HG02798 (cell line): Measurements from ENCODE around the gene CHKB.
"Not testable (repeated sequence)": the region's sequence is repeated elsewhere in the genome, so short reads cannot be mapped to it uniquely, and the experiment has no call there.

ENCODE experiments used
- ATAC-seq: cut with Tn5 transposase; IDR thresholded peaks from one replicate; pipeline ENCODE4 v1.9.1; 2021; ENCODE audit warnings: mild to moderate bottlenecking; ENCODE audit not compliant: unreplicated experiment, poor library complexity

The CHKB gene, protein sequence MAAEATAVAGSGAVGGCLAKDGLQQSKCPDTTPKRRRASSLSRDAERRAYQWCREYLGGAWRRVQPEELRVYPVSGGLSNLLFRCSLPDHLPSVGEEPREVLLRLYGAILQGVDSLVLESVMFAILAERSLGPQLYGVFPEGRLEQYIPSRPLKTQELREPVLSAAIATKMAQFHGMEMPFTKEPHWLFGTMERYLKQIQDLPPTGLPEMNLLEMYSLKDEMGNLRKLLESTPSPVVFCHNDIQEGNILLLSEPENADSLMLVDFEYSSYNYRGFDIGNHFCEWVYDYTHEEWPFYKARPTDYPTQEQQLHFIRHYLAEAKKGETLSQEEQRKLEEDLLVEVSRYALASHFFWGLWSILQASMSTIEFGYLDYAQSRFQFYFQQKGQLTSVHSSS

DNA sequence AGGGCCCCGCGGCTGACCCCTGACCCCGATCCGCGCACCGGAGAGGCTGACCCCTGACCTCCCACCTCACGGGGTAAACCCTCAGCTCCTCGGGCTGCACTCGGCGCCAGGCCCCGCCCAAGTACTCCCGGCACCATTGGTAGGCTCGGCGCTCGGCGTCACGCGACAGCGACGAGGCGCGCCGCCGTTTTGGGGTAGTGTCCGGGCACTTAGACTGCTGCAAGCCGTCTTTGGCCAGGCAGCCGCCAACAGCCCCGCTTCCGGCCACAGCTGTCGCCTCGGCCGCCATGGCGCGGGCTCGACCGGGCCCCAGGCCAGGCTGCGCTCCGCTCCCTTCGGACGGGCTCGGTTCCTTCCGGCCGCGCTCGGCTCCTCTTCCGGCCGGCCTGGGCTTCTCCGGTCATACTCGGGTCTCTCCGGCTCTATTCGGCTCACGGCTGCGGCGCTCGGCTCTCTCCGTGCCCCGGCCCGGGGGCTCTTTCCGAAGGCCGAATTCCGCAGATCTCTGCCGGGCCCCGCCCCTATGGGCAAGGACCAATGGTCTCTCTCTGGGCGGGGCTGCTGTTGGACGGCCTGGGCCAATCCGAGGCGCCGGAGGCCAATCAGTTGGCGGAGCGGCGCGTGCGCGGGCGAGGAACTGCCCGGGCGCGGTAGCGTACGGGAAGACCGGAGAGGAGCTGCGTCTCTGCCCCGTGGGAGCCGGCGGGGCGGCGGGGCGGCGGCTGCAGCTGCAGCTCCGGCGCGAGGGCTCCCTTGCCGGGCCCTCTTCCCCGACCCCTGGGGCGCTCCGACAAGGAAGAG is at the start of gene CHKB:
Gene CHKB, minus strand, starts transcription at position 357 of the 801 bp plus-strand sequence. Its CDS starts 68 bp downstream, at position 289.
- peak; percentile 94 for ATAC-seq

DNA sequence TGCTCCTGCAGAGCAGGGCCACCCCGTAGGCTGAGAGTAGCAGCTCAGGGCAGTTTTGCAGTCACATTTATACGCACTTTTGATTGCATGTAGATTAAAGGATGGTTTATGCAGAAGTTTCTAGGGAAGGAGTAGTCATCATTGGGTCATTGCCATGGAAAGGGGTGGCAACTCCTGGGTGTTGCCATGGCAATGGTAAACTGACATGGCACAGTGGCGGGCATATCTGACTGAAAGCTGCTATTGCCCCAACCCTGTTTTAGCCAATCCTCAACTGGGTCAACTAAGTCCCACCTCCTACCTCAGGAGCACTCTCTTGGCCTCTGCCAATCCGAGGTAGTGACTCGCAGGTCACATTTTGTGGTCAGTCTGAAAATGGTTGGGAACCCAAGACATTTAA is 47.7 kb upstream of the CHKB start:
- no peak for ATAC-seq

DNA sequence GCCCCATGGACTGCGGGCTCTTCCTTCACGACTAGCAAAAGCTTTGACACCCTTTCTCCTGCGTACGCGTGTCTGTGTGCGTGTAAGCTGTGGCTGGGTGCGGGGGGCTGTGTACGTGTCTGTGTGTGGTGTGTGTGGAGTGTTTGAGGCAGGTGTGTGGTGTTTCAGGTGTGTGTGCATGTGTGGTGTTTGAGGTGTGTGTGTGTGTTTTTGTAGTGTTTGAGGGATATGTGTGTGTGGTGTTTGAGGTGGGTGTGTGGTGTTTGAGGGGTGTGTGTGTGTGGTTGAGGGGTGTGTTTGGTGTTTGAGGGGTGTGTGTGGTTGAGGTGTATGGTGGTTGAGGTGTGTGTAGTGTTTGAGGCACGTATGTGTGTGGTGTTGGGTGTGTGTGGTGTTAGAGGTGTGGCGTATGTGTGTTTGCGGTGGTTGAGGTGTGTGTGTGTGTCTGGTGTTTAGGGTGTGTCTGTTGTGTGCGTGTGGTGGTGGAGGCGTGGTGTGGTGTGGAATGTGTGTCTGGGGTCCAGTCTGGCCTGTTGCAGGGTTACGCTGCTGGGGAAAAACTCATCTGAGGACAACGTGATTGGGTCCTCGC is 46.0 kb upstream of the CHKB start:
- no peak for ATAC-seq

DNA sequence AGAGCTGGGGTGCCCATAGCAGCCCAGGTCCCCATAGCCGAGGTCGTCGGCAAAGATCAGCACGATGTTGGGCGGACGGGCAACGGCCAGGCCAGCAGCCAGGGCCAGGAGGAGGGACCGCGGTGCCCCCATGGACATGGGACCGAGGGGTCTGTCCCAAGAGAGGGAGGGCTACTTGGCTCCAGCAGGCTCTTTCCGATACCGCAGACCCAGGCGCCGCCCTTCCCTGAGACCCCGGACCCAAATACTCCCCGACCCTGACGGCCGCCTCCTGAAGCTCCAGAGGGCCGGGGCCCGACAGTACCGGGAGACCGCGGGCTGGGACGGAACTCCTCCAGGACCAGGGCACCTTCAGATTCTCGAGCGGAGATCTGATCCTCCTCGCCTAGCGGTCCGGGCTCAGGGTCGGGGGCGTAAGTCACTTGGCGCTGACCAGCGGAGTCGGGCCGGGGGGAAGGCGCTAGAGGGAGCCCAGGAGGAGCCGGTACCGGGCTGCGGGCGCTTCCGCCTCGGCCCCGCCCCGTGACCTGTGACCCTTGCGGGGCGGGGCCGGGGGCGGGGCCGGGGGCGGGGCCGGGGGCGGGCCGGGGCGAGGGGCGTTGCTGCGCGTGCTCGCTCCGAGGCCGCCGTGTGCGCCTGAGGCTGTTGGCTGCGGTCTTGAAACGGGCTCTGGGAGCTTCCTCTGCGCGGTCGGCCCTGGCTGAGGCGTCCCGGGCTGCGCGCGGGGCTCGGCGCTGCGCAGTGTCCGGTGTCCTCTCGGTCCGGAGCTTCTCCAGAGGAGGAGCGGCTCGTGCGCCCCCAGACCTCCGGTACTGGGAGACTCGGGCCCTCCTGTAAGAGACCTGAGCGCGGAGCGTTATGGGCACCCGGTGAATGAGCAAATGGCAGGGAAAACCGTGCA is 45.2 kb upstream of the CHKB start, which contains the start of gene ARSA:
Gene ARSA, minus strand, starts transcription at position 511 of the 901 bp plus-strand sequence. Its CDS starts 373 bp downstream, at position 138.
- peak; percentile 86 for ATAC-seq

DNA sequence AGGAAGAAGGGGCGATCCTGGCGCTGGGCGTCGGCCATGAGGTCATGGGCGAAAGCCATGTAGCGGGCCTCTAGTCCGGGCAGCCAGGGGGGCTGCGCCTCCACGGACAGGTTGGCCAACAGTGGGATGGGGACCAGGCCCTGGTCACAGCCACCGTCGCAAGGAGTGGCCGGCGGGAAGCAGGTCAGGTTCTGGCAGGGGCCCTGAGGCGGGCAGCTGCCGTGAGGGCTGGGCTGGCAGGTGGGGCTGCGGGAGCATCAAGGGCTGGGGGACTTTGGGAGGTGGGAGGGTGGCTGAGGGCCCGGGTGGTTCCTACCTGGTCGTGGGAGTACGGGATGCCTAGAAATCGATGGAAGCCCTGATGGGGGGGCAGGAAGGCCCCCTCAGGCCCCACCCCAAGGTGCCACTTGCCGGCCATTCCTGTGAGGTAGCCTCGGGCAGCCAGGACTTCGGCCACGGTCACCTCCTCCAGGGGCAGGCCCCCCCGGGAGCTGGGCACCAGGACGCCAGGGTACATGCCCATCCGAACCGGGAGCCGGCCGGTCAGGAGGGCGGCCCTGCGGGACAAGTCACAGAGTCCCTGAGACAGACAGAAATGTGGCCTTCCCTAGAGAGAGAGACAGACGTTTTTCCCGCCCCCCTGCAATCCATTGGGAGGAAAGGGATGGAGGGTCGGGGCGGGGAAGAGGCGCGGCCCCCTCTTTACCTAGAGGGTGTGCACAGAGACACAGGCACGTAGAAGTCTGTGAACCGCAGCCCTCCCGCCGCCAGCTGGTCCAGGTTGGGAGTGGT is 44.4 kb upstream of the CHKB start:
- no peak for ATAC-seq

DNA sequence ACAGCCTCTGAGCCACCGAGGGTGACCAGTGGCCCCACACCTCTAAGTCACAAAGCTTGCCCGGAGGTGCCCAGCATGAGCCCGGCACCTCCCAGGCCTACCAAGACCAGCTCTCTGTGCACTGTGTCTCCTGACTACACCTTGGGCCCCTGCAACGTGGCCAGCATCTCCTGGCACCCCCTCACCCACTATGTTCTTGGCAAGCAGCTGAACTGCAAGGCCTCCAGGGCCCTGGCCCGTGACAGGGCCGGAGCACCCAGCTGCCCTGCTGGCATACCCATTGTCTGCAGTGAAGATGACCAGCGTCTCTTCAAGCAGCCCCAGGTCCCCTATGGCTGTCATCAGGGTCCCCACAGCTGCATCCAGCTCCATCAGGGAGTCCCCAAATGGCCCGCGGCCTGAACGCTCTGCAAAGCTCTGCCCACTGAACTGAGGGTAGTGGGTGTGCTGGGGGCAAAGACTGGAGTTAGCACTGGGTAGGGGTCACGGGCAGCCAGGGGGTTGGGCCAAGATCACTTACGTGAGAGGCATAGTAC is 43.7 kb upstream of the CHKB start:
- ATAC-seq, result no peak

DNA sequence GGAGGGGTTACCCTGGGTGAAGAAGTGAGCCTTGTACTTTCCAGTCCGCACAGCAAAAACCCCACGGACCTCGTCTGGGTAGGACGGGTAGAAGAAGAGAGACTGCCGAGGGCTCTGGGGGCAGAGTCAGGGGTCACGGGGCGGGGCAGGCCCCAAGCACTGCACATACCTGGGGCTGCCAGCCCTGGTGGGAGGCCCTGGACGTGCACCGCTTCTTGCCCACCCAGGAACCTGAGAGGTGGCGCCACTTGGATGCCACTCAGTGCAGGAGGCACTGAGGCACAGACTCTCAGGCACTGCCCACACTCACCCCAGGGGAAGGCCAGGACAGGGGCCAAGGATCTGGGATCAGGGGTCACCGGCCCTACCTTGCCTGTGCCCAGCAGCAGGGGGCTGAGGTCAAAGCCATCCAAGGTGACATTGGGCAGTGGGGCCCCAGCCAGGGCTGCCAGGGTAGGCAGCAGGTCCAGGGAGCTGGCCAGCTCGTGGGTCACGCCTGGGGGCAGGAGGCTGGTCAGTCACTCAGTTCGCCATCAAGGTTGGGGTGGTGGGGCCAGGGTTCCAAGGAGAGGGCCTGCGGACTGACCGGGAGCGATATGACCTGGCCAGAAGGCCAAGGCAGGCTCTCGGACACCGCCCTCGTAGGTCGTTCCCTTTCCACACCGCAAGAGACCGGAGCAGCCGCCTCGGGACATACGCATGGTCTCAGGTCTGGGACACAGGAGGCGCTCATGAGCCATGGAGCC is 43.1 kb upstream of the CHKB start:
- no peak for ATAC-seq

DNA sequence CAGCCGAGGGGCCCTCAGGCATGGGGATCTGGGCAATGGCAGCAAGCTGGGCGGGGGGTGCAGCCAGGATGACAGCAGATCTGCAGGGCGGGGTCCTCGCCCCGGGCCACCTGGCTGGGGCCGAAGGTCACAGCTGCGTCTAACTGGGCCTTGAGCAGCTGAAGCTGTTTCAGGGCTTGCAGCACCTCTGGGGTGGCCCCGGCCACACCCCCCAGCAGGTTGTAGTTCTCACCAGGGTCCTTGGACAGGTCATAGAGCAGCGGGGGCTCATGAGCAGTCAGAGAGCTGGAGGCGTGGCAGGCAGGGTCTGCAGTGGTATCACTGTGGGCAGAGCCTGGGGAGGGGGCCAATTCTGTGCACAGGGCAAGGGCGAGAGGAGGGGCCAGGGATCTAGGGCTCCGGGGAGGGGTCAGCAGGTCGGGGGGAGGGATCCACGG is 42.5 kb upstream of the CHKB start:
- ATAC-seq, result no peak

DNA sequence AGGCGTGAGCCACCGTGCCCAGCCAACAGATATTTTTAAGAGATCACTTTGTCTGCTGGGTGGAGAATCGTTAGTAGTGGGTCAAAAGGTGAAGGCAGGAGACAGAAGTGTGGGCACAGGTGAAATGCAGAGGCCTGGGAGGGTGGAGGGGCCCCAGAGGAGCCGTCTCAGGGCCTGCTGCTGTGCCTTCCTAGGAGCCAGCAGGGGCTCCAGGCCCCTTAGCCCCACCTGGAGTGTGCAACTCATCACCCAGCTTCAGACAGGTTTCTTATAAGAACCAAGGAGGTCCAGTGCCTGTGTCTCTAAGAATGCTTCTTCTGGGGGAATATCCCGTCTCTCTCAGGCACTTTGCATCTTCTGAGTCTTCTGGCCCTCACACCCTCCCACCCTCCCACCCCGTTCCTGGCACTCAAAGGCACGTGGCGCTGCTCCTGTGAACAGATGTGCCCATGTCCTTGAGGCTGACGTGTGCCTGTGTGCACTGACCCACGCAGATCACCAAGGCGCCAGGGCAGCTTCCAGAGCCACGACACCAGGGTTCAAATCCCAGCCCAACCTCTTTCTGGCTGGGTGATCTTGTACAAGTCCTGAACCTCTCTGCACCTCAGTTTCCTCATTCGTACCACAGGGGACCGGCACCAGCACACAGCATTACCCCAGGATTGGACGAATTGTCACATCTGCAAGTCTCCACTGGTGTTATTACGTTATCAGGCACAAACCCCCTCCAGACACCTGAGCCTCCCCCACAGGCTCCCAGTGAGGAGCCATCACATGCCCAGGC is 41.9 kb upstream of the CHKB start:
- ATAC-seq, result no peak

DNA sequence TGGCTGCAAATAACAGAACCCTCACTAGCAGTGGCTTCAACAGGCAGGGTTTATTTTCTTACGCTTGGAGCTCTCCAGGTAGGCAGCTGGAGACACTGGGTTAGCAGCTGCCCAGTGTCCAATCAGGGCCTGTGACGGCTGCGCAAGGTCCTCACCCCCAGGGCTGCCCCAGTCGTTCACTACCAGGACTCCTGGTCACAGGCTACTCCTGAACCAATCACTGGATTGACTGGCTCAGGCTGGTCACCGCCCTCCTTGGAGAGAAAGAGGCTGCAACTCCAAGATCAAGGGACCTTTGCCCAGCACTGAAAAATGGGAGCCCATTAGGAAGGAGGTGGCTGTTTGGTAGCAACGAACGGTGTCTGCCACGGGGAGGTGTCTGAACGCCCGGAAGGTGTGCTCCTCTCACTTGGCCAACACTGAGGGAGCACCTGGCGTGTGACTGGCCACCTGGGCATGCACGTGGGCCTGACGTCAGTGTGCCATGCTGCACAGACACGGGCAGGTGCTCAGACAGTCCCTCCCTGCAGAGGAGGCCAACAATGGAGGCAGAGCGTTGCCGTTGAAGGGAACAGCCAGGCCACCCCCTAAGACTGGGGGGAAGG is 40.2 kb upstream of the CHKB start:
- ATAC-seq, result no peak

DNA sequence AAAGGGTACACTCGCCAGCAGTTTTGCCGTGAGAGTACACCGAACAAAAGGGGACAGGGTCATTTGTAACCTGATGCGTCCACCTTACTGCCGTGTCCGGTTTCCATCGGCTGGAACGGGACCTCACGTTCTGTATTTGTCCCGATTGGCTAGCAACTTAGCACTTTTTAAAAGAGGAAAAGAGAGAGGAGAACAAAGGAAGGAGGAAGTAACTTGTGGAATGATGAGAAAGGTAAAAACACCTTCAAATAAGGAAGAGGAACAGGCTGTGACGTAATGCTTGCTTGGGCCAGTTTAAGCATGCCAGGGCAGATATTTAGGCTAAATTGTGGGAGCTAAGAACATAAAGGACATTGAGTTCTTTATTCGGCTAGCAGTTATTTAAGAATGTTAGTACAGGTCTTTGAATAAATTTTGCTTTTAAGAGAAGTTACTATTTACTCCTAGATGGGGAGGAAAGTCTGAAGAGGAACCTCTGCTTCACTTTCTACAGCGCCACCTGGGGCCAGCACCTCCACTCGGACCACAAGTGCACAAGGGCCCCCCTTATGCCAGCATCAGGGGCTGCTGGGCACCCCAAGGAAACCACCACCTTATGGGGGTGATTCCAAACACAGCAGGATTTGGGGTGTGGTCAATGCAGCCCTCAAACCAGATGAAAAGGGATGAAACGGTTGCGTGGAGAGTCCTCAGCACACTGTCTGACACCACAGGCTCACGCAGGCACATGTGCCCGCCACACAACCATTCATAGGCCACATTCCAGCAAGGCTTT is 39.5 kb upstream of the CHKB start:
- no peak for ATAC-seq

DNA sequence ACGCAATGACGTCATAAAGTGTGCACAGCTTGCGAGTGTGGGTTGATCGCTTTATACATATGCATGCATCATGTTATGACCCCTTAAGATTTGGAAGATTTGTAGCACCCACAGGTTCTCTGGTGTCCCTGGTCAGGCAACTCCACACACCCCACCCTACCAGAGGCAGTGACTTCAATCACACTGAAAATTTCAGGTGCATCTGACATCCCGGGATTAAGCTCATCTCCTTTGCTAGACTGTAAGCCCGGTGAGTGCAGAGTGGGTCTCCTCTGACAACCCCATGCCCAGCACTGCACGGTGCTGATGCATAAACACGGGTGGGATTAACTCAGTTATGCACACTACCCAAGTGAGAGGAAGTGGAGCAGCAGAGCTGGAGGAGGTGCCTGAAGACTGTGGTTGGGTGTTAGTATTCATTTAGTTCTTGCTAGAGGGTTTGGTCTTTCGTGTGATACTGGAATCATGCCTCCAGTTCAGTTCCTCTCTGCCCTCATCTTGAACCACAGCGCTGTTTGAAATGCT is 38.8 kb upstream of the CHKB start:
- no peak for ATAC-seq

DNA sequence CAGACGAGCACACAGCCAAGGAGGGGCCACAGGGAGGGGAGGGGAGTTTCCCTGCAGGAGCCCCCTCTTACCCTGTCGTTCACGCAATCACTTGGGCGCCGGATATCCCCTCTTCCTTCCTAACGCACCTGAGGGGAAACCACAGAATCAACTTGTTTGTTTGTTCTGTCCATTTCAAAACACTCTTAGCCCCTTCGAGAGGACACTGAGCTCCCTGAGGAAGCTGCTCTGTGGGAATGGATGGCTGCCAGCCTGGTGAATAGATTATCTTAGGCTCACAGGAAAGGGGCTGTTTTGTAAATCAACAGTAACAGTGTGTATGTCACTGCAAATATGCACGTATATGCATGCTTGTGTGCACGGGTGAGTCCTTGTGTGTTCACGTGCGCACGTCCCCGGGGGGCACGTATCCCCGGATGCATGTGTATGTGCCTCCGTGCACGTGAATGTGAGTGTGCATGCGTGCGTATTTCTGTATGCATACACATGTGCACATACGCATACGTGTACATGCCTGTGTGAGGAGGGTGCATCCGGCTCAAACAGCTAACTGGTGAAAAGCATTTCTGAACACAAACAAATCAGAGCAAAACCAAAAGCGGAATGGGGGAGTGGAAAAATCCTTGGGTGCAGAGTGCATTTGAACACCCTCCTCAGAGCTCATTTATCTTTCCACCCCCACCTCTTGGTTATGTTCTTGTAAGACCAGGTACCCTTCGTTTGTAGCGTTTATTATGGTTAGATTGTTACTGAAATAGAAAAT is 38.1 kb upstream of the CHKB start:
- peak; percentile 71 for ATAC-seq

DNA sequence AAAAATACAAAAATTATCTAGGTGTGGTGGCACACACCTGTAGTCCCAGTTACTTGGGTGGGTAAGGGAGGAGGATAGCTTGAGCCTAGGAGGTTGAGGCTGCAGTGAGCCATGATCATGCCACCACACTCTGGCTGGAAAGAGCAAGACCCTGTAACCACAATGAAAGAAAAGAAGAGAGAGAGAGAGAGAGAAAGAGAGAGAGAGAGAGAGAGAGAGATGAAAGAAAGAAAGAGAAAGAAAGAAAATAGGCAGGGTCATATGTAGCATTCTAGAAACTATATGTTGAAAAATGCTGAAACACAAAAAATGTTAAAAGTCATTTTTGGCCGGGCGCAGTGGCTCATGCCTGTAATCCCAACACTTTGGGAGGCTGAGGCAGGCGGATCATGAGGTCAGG is 31.6 kb upstream of the CHKB start:
- not testable (repeated sequence) for ATAC-seq

DNA sequence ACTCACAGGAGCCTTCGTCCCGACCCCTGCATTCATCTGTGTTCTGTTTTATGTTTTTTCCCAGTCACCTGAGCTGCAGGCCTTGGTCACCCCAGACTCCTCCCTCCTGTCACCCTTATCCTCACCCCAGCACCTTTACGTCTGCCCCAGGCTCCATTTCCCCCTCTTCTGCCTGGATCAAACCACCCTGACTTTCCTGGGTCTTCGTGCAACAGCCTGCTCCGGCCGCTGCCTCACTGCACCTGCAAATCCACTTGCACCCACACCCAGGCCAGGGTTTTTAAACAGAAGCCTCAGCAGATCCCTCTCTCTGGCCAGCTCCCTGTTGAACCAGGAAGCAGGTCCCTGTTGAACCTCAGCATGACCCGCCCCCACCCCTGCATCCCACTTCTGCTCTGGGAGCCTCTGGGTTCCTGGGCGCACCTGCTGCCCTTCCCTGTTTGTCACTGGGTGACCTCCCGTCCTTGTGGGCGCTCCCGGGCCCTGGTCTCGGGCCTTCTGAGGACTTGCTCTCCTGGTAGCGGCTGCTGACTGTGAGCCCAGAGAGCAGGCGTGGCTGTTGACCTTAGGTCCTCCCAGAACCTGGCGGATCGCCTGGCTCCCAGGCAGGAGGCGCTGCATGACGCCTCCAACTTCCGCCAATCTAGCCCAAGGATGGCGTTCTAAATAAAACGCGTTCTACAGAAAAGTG is 30.8 kb upstream of the CHKB start:
- no peak for ATAC-seq
